Stimulated activated CD8-positive, alpha-beta memory T cell treated with anti-CD3 and anti-CD28 coated beads, Interleukin-12 subunit alpha, Interleukin-12 subunit beta, amount 100 ng/mL, for 4 hours (primary cell): Measurements from ENCODE around the gene PLEKHM1.
"Not testable (repeated sequence)": the region's sequence is repeated elsewhere in the genome, so short reads cannot be mapped to it uniquely, and the experiment has no call there.

Experiments used
- DNase-seq: peaks from one replicate; pipeline ENCODE4 v3.0.0-alpha.2; 2020; ENCODE audit warnings: low read depth

The PLEKHM1 gene

DNA sequence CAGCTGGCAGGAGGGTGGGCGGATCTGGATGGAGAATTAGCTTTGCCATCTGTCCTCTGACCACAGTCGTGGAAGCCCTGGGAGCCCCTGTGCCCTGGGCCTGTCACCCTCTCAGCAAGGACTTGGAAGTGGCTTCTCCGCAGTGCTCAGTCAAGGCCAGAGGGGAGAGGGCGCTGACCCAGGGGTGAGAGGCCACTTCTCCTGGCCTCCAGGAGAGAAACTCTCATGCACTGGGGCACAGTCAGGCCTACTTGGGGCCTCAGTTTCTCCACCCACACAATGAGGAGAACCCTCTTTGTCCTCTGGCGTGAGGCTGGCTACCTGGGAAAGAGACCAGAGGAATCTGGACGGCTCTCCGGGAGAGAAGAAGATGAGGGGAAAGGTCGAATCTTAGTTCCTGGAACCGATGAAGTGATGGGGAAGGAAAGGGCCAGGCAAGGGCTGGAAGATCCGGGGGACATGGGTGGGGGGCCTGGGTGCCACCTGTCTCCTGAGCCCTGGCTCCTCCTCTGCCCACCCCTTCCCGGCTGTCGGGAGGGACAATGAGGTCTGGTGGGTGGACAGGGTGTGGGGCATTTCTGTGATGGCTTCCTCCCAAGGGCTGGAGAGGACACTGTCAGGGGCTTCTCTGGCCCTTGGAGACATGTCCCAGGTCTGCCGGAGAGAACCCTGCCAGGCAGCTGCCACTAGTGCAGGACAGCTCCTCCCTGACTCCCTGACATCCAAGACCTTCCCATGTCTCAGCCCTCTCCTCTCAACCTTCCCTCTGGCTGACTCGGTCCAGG, 48.8 kb downstream of the PLEKHM1 start:
- no peak for DNase-seq

DNA sequence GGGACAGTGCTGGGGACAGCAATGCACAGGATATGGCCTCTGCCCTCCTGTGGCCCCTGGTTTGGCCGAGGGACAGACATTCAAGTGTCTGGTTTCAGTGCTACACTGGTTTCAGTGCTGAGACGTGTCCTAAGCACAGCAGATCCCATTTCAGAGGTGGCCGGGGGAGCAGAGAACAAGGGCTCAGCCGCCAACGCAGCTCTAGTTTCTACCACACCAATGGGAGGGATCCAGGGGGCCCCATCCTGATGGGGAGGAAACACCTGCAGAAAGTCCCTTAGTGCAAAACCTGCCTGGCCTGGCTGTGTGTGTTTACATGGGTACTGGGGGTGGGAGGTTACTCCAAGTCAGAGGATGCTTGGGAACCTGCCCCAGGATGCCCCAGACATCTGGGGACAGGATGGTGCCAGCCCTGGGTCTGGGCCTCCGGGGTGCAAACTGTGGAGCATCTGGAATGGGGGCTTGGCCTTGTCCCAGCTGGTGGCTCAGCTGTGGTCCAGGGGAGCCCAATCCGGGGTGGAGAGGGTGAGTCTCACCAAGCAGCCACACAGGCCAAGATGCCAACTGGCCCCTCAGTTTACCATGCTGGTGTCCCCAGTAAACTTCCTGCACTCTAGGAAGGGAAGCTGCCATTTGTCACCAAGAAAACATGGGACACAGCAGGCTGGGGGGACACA, 49.5 kb downstream of the PLEKHM1 start:
- DNase-seq: not testable (repeated sequence)

GRCh38 chr17:45440161-45440778, 50.3 kb downstream of the PLEKHM1 start:
- no peak for DNase-seq

DNA sequence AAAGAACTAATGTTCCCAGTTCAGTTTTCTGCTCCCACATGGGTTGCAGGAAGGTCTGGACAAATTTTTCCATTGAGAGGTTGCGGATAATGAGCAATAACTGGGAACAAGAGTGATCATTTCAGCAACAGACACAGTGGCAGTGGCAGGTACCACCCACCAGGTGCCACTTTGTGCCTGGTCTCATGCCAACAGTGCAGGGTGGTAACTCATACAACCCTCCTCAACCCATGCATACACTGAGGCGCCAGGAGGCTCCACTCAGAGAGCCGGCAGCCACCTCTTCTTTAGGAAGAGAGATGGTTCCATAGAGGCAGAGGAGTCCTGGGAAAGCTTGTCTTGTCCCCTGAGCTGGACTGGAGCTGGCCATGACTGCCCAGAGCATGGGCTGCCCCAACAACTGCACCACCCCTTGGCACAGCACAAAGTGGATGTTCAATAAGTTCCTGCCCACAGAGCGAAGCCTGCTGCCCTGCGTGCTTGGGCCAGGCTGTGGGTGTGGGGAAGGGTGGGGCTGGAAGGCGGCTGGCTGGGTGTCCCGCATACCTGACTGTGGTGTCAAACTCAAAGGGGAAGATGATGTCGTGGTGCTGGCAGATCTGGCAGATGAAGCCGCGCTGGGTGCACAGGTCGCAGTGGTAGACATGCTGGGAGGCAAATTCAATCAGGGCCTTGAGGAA, 51.5 kb downstream of the PLEKHM1 start:
- no peak for DNase-seq

GRCh38 chr17:45437465-45438283, 52.8 kb downstream of the PLEKHM1 start:
- no peak for DNase-seq

DNA sequence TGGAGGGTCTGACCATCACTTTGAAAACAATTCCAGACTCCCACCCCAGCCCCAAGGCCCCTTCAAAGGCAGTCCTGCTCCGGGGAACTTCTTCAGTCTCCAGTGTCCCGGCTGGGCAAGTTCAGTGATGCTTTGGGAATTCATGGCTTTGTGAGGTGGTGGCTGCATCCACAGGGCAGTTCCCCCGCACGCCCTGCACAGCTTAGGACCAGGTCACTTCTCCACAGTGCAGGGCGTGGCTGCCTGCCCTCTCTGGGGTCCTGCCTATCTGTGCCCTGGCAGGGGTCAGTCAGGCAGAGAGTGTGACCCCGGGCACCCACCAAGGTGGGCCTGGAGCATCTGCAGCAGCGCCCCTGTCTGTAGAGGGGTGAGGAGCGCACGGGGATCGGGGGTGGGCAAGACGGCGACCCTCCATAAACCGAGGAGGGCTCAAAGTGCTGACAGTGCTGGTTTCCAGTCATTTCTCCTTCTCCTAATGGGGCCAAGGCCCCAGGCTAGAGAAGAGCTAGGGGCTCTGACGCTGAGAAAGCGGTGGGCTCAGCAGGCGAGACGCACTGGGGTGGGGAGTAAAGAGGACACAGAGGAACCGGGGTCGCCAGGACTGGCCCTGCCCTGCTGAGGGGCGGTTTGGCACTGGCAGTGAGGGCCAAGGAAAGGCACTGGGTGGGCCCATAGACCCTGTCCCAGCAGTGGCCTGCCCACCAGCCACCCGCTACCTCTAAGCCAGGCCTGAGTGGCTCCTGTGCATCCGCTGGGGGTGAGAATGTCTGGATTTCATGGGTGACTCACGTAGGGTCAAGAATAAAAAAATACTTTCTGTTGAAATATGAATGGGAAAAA, 53.7 kb downstream of the PLEKHM1 start:
- no peak for DNase-seq

GRCh38 chr17:45436161-45436560, 54.4 kb downstream of the PLEKHM1 start:
- no peak for DNase-seq

DNA sequence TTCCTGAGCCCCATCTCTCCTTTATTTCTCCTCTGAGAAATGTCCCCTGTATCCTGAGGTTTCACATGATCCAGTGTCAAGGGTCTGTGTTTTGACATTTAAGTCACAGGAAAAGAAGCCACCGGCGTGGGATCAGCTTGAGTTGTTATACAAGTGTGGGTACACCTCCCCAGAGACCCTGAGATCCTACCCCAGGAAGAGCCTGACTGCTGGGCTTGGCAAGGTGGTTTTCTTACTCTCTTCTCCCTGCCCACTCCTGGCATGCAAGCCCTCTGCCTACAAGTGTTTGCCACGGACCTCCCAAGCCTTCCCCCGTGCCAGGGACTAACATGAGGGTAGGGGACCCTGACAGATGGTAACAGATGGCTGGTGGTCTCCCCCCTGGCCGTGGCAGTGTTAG, 55.0 kb downstream of the PLEKHM1 start:
- no peak for DNase-seq

DNA sequence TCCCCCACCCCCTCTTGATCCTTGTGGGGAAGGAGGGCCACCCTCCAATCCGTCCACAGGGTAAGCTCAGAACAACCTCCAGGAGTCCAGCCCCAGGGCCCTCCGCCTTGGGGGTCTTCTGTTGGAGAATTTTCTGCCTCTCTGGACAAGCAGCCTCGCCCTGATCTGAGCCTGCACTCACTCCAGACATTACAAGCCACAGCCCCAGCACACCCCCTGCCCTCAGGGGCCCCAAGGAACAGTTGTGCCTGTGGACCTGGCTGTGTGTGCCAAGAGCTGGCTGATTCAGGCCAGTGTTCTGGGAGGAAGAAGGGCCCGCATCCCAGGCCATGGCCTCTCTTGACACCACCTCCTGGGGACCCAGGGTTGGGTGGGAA, 57.4 kb downstream of the PLEKHM1 start:
- no peak for DNase-seq

DNA sequence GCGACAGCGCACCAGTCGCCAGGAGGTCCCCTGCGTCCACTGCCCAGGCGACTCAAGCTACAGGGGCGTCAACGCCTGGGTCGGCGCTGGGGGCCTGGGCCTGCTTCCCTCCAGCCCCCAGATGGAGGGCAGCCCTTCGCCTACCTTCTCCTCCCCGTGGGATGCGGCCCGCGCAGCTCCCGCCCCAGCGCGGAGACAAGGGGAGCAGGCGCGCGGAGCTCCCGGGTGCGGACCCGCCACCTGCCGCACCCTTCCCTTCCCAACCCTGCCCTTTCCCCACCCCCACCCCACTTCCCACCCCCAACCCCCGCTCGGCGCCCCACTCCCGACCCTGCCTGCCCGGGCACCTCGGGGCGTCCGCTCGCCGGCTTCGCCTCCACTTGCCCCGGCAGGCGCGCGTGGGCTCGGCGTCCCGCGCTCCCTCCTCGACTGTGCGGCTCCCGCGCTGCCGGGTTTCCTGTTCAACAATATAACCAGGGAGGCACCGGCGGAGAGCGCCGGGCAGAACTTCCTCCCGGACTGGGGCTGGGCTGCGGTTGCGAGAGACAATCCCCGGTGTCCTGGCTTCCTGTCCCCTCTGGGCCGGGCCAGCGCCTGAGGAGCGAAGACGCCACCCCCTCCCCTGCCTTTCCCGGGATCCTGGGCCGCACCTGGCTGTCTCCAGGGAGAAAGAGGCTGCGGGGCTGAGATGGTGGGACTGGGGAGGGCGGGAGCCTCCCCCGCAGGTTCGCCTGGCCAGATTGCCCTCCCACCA, 57.9 kb downstream of the PLEKHM1 start, which contains the start of gene ARHGAP27:
Gene ARHGAP27, minus strand, starts transcription at position 466 of the 754 bp plus-strand sequence. CDS start 2,591 bp downstream, outside the sequence.
- no peak for DNase-seq

- peak; percentile 51 for DNase-seq
These were observed 58.8 kb downstream of the PLEKHM1 start for GRCh38 chr17:45431531-45432404.

- no peak for DNase-seq
These were observed 59.6 kb downstream of the PLEKHM1 start for GRCh38 chr17:45430738-45431530.

DNA sequence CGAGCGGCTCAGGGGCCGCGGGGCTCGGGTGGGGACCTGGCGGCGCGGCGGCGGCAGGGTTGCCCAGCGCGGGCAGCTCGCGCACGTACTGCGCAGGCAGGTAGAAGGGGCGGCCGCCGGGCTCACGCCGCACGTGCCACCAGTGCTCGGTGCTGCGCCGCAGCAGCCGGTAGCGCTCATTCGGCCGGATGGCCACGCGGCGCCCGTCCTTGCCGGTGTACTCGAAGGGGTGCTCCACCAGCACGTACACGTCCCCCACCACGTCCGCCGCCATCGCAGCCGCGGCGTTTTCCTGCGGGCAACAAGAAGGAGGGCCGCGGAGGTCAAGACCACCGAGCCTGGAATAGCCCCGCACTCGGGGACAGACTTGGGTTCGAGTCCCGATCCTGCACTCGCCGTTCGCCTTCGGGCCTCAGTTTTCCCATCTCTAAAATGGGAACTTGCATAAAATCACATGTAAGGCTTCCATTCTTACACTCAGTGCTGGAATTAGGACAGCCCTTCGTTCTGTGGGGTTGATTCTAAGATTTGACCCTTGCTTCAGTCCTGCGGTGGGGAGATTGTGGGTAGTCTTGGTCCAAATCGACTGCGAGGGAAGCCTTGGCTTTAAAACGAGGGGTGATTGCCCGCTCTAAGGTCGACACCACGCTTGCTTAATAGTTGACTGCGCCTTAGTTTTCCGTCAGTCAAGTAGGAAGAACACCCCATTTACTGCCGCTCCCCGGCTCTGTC, 60.3 kb downstream of the PLEKHM1 start:
- no peak for DNase-seq

- no peak for DNase-seq
These were observed 61.0 kb downstream of the PLEKHM1 start for GRCh38 chr17:45429339-45430005.

- DNase-seq: no peak
These were observed 61.6 kb downstream of the PLEKHM1 start for GRCh38 chr17:45428931-45429338.

GRCh38 chr17:45428050-45428617, 62.4 kb downstream of the PLEKHM1 start:
- peak; percentile 70 for DNase-seq
